Measurements from ENCODE around the gene LONP2. TPM values are rescaled to one million over a fixed set of nuclear protein-coding genes. Genes with fewer than 3 reads are reported as not detected.

Gene LONP2
- total and polyA plus RNA-seq, 5 donors = 29.3 to 79.3 (median 75.5) TPM

DNA sequence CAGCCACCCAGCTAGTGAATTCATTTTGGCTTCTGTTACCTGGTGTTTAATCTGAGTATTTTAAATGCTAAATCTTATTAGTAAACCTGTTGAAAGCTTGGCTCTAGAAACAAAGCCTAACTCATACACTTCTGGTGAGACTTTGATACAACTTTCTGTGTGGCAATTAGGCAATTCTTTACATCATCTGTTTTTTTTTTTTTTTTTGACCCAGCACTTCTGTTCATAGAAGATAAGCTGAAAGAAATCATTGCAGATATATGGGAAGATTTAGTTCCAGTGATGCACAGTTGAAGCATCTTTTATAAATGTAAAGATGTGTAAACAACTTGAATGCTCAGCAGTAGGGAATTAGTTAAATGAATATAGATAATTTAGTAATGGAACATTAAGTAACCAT, 24.9 kb downstream of the LONP2 start:
- no peak overlapping the region for H3K4me3 ChIP-seq (ENCODE audit: low read length)
- H3K4me1 ChIP-seq (ENCODE audit: control insufficient read depth, insufficient read depth, low read length) = no peaks in the 10 kb centered on the region
- no peak overlapping the region for H3K27ac ChIP-seq (ENCODE audit: low read length)
- H3K9me3 ChIP-seq (ENCODE audit: control insufficient read depth, low read length) = no peaks in the 10 kb centered on the region
- no peak for DNase-seq
- intact Hi-C loops (cut with DNase I) = no loop called here
- no peaks in the 10 kb centered on the region for H3K27me3 ChIP-seq (ENCODE audit: control insufficient read depth, insufficient read depth)
- ATAC-seq = no peak

DNA sequence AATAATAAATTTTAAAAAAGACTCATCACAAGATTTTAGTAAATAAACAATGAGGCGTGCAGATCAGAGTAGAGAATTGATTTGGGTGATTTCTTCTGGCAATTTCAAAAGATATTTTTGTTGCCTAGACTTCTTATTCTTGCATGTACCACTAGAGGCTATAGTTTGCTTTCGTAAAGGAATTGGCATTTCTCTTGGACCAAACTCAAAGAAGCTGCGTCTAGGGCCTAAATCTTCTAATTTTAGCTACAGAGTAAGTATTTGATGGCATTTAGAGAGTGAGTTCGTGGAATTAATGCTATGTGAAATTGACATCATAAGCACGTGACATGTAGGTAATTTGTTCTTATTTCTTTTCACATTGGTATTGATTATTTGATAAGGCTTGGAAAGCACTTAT, 27.6 kb downstream of the LONP2 start:
- ATAC-seq = no peak
- intact Hi-C loops (cut with DNase I) = no loop called here
- Histone ChIP-seq H3K9me3 (ENCODE audit: control insufficient read depth, low read length) (no peaks in the 10 kb centered on the region), H3K4me3 (ENCODE audit: low read length) (no peak overlapping the region), H3K4me1 (ENCODE audit: control insufficient read depth, insufficient read depth, low read length) (no peaks in the 10 kb centered on the region), H3K27ac (ENCODE audit: low read length) (no peak overlapping the region), H3K27me3 (ENCODE audit: control insufficient read depth, insufficient read depth) (no peaks in the 10 kb centered on the region)
- DNase-seq = no peak
- 58% methylated on average over 5 of the region's 5 CpGs for WGBS

DNA sequence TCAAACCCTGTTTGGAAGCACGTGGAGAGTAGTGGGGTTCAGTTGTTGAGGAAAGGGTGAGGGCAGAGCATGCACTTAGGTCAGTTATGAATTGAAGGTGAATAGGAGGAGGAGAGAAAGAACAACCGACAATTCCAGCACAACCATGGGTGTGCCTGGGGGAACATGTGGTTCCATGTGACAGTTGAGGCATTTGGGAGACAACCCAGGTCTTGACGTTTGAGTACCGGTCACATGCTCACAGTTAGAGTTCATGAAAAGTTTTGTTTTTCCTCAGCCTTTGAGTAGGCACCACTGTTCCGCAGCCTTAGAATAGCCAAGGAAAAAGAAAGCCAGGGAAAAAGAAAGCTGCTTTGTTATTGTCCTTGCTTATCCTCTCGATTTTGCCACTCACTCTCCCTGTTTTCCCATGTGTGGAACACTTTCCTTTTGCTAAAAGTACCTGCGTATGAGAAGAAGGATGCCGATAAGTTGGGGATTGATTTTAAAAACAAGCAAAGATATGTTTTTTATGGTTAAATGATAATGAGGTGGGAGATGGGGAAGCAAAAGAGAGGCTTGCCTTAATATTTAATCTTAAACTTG, 28.8 kb downstream of the LONP2 start:
- no peak for DNase-seq
- H3K4me3 ChIP-seq (ENCODE audit: low read length) = no peak overlapping the region

GRCh38 chr16:48274476-48274875, 30.4 kb downstream of the LONP2 start:
- DNase-seq (no peak), ATAC-seq (no peak)
- H3K4me3 ChIP-seq (ENCODE audit: low read length) = no peak overlapping the region
- no peaks in the 10 kb centered on the region for H3K9me3 ChIP-seq (ENCODE audit: control insufficient read depth, low read length)
- 100% methylated on average over 1 of the region's 1 CpG for WGBS
- no peak overlapping the region for H3K27ac ChIP-seq (ENCODE audit: low read length)
- intact Hi-C loops (cut with DNase I) = no loop called here
- peaks cover 3% of the 10 kb centered on the region for H3K4me1 ChIP-seq (ENCODE audit: control insufficient read depth, insufficient read depth, low read length)
- no peaks in the 10 kb centered on the region for H3K27me3 ChIP-seq (ENCODE audit: control insufficient read depth, insufficient read depth)

More for the DNA sequence above, 28.8 kb downstream of the LONP2 start:
- no peaks in the 10 kb centered on the region for H3K9me3 ChIP-seq (ENCODE audit: control insufficient read depth, low read length)
- H3K27me3 ChIP-seq (ENCODE audit: control insufficient read depth, insufficient read depth) = no peaks in the 10 kb centered on the region
- no peaks in the 10 kb centered on the region for H3K4me1 ChIP-seq (ENCODE audit: control insufficient read depth, insufficient read depth, low read length)
- 62% methylated on average over 8 of the region's 8 CpGs for WGBS
- H3K27ac ChIP-seq (ENCODE audit: low read length) = peak overlapping the region; percentile 82
- ATAC-seq = peak; percentile 77 to 85
- intact Hi-C loops (cut with DNase I) = no loop called here

DNA sequence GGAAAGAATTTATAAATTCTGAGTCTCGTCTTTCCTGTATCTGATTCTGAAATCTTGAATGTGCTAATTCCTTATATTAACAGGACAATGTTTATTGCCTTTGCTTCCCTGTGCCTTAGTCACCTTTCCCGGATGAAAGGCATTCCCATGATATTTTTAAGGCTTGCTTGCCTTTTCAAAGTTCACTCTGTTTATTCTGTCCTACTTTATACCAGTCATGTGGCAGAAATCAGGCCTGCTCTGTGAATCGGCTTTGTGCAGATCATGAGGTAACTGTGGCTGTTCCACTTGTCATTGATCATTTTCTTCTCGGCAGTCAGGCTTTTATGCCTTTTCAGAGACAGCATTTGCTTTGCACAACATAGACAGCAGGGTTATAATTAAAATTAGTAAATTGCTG, 32.0 kb downstream of the LONP2 start:
- Histone ChIP-seq H3K4me1 (ENCODE audit: control insufficient read depth, insufficient read depth, low read length) (peaks cover 3% of the 10 kb centered on the region), H3K27me3 (ENCODE audit: control insufficient read depth, insufficient read depth) (no peaks in the 10 kb centered on the region), H3K9me3 (ENCODE audit: control insufficient read depth, low read length) (no peaks in the 10 kb centered on the region), H3K27ac (ENCODE audit: low read length) (peak overlapping the region; percentile 75), H3K4me3 (ENCODE audit: low read length) (no peak overlapping the region)
- ATAC-seq = no peak
- 54% methylated on average over 4 of the region's 4 CpGs for WGBS
- intact Hi-C loops (cut with DNase I) = no loop called here
- no peak for DNase-seq

GRCh38 chr16:48277158-48277557, 33.1 kb downstream of the LONP2 start:
- WGBS = 74% methylated on average over 5 of the region's 5 CpGs
- no peak overlapping the region for H3K27ac ChIP-seq (ENCODE audit: low read length)
- no peaks in the 10 kb centered on the region for H3K9me3 ChIP-seq (ENCODE audit: control insufficient read depth, low read length)
- H3K4me3 ChIP-seq (ENCODE audit: low read length) = no peak overlapping the region
- peaks cover 6% of the 10 kb centered on the region for H3K4me1 ChIP-seq (ENCODE audit: control insufficient read depth, insufficient read depth, low read length)
- intact Hi-C loops (cut with DNase I) = no loop called here
- DNase-seq (peak in 1 of 3 donors; percentile 50), ATAC-seq (no peak)
- no peaks in the 10 kb centered on the region for H3K27me3 ChIP-seq (ENCODE audit: control insufficient read depth, insufficient read depth)

DNA sequence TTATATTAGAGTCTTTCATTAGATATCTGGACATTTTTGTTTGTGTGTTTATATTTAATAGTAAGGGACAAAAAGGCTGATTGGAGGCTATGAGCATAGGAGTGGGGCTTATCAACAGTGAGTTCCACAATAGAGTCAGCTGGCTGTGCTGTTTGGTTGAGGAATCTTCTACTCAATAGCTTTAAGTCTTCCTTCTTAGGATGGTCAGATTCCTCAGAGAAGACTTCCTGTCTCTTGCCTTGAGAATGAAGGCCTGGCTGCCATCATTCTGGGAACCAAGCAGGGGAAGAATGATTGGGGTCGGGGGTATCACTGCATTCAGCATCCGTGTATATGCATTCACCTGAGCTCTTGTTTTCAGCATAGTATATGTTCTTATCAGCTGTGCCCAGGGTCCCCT, 35.1 kb downstream of the LONP2 start:
- Histone ChIP-seq H3K27me3 (ENCODE audit: control insufficient read depth, insufficient read depth) (no peaks in the 10 kb centered on the region), H3K27ac (ENCODE audit: low read length) (no peak overlapping the region), H3K4me3 (ENCODE audit: low read length) (no peak overlapping the region), H3K9me3 (ENCODE audit: control insufficient read depth, low read length) (no peaks in the 10 kb centered on the region), H3K4me1 (ENCODE audit: control insufficient read depth, insufficient read depth, low read length) (peaks cover 7% of the 10 kb centered on the region)
- WGBS = 70% methylated on average over 2 of the region's 2 CpGs
- DNase-seq (no peak), ATAC-seq (no peak)
- intact Hi-C loops (cut with DNase I) = no loop called here

- H3K27me3 ChIP-seq (ENCODE audit: control insufficient read depth, insufficient read depth) = no peaks in the 10 kb centered on the region
- intact Hi-C loops (cut with DNase I) = no loop called here
- no peaks in the 10 kb centered on the region for H3K9me3 ChIP-seq (ENCODE audit: control insufficient read depth, low read length)
- H3K4me1 ChIP-seq (ENCODE audit: control insufficient read depth, insufficient read depth, low read length) = peaks cover 7% of the 10 kb centered on the region
- no peak for ATAC-seq
- H3K27ac ChIP-seq (ENCODE audit: low read length) = no peak overlapping the region
- no peak for DNase-seq
- H3K4me3 ChIP-seq (ENCODE audit: low read length) = no peak overlapping the region
- WGBS = 92% methylated on average over 2 of the region's 2 CpGs
Measured at GRCh38 chr16:48280546-48280945, 36.4 kb downstream of the LONP2 start.

GRCh38 chr16:48282636-48283263, 38.6 kb downstream of the LONP2 start:
- H3K4me1 ChIP-seq (ENCODE audit: control insufficient read depth, insufficient read depth, low read length) = peaks cover 7% of the 10 kb centered on the region
- no peaks in the 10 kb centered on the region for H3K9me3 ChIP-seq (ENCODE audit: control insufficient read depth, low read length)
- intact Hi-C loops (cut with DNase I) = no loop called here
- ATAC-seq (peak; percentile 91 to 94), DNase-seq (no peak)
- no peak overlapping the region for H3K4me3 ChIP-seq (ENCODE audit: low read length)
- WGBS = 17% methylated on average over 2 of the region's 2 CpGs
- H3K27me3 ChIP-seq (ENCODE audit: control insufficient read depth, insufficient read depth) = no peaks in the 10 kb centered on the region
- H3K27ac ChIP-seq (ENCODE audit: low read length) = no peak overlapping the region

DNA sequence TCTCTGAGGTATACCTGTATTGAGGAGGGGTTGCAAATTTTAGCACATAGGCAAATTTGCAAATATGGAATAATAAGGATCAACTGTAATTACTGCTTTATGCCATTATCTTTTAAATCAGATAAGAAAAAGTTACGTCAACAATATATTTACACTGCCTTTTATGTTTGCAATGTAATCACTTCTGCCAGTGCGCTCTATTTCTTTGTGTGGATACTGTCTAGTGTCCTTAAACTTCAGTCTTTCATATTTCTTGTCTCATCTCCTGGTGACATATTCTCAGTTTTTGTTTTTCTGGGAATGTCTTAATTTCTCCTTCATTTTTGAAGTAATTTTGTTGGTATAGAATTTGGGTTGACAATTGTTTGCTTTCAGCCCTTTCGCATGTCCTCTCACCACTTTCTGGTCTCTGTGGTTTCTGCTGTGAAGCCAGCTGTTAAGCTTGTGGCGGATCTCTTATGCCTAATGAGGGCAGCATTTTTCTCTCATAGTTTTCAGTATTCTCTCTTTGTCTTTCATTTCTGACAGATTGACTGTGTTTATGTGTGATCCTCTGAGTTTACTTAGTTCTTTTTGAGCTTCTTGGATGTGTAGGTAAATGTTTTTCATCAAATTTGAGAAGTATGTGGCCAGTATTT, 40.8 kb downstream of the LONP2 start:
- no peak overlapping the region for H3K4me3 ChIP-seq (ENCODE audit: low read length)
- ATAC-seq (no peak), DNase-seq (no peak)
- H3K4me1 ChIP-seq (ENCODE audit: control insufficient read depth, insufficient read depth, low read length) = peaks cover 4% of the 10 kb centered on the region
- H3K27me3 ChIP-seq (ENCODE audit: control insufficient read depth, insufficient read depth) = no peaks in the 10 kb centered on the region
- intact Hi-C loops (cut with DNase I) = no loop called here
- 94% methylated on average over 4 of the region's 4 CpGs for WGBS
- no peak overlapping the region for H3K27ac ChIP-seq (ENCODE audit: low read length)
- no peaks in the 10 kb centered on the region for H3K9me3 ChIP-seq (ENCODE audit: control insufficient read depth, low read length)

- DNase-seq (no peak), ATAC-seq (no peak)
- no peaks in the 10 kb centered on the region for H3K27me3 ChIP-seq (ENCODE audit: control insufficient read depth, insufficient read depth)
- no peak overlapping the region for H3K4me3 ChIP-seq (ENCODE audit: low read length)
- intact Hi-C loops (cut with DNase I) = no loop called here
- H3K4me1 ChIP-seq (ENCODE audit: control insufficient read depth, insufficient read depth, low read length) = peaks cover 2% of the 10 kb centered on the region
- H3K27ac ChIP-seq (ENCODE audit: low read length) = no peak overlapping the region
- H3K9me3 ChIP-seq (ENCODE audit: control insufficient read depth, low read length) = no peaks in the 10 kb centered on the region
Measured at GRCh38 chr16:48287239-48287638, 43.1 kb downstream of the LONP2 start.
